Skeletal muscle satellite cell (primary cell): ENCODE measurements around the gene RUNX3.

ENCODE experiments used
- H3K27me3 ChIP-seq: 2 replicates; pipeline ENCODE4 v1.7.0; 2013; ENCODE audit warnings: low read length; ENCODE audit not compliant: control insufficient read depth, insufficient read depth
- H3K36me3 ChIP-seq: 2 replicates; pipeline ENCODE4 v1.7.0; 2013; ENCODE audit warnings: mild to moderate bottlenecking, control low read depth, low read length; ENCODE audit not compliant: insufficient read depth
- H3K4me1 ChIP-seq: 2 replicates; pipeline ENCODE4 v1.7.0; 2013; ENCODE audit warnings: low read length; ENCODE audit not compliant: control insufficient read depth, insufficient read depth
- H3K4me2 ChIP-seq: 2 replicates; pipeline ENCODE4 v1.7.0; 2013; ENCODE audit warnings: mild to moderate bottlenecking, low read length
- H3K4me3 ChIP-seq: 2 replicates; pipeline ENCODE4 v1.7.0; 2013; ENCODE audit warnings: low read length
- H3K9ac ChIP-seq: 2 replicates; pipeline ENCODE4 v1.7.0; 2013; ENCODE audit warnings: mild to moderate bottlenecking, low read depth, low read length, moderate library complexity
- H3K9me3 ChIP-seq: replicated peaks from 2 replicates; pipeline ENCODE4 v1.7.0; 2013; ENCODE audit warnings: mild to moderate bottlenecking, control low read depth, low read length

The RUNX3 gene

DNA sequence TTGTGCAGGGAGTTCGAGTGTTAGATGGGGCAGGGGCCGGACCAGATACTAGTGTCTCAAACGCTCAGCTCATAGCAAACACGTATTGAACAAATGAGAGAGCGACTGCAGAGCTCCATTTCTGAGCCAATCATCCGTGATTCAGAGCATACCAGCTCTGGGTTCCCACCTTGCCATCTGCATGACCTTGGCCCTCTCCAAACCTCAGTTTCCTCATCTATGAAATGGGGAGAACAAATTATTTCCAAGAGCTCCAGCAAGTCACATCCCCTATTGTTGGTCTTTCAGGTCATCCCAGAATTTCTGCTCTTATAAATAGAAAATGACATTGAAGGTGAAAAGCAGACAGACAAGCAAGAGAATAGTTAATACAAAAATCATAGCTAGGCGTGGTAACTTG lies 10.2 kb upstream of the RUNX3 start:
- Histone ChIP-seq H3K27me3 (peaks cover 45% of the 10 kb centered on the region), H3K36me3 (no peaks in the 10 kb centered on the region), H3K4me1 (no peaks in the 10 kb centered on the region), H3K4me3 (no peak overlapping the region), H3K4me2 (no peak overlapping the region), H3K9ac (no peak overlapping the region), H3K9me3 (no peaks in the 10 kb centered on the region)

DNA sequence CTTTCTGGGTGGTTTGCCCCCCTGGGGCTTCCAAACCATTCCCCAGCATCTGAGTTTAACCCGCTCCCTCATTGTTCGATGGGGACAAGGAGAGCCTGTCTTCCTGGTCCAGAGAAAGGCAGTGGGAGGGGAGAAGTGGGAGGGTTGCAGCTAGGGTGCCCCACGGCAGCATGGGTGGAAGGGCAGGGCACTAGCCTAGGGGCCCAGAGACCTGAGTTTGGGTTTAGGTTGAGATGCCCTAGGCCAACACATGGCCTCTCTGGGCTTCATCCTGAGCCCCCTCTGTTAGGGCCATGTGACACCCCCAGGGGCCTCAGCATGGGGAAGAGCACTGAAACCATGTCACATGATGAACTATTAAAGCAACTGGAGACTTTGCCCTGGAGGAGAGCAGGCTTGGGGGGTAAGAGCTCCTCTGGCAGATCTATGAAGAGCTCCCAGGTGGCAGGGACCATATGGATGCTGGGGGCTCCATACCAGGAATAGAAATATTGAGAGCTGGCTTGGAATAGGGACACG lies 9.7 kb upstream of the RUNX3 start:
- H3K27me3 ChIP-seq, result peaks cover 45% of the 10 kb centered on the region

DNA sequence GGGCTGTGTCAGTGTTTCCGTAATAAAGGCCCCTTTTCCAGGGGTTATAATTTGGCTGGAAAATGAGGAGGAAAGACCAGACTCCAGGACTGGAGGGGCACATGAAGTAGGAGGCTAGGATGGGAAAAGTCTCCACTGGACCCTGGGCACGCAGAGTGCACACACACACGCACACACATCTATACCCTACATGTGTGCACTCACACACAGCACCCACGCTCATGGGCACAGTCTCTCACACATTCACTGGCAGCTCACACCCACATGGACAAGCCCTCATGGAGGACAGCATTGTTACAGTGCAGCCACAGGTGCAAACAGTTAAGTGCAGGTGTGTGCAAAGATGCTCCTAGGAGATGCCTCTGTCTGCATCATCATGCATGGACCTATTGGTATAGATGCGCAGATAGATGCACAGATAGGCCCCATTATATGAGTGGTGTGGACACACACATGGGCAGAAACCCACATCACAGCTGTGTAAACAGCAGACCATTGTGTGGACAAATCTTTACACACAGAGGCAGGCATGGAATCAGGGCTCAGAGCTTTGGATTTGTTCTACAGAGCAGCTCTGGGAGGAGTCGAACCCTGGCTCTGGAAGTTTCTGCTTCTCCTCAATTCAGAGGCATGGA lies 9.1 kb upstream of the RUNX3 start:
- Histone ChIP-seq H3K36me3 (no peaks in the 10 kb centered on the region), H3K9me3 (no peaks in the 10 kb centered on the region), H3K4me1 (no peaks in the 10 kb centered on the region), H3K4me2 (no peak overlapping the region), H3K9ac (no peak overlapping the region), H3K4me3 (no peak overlapping the region), H3K27me3 (peaks cover 48% of the 10 kb centered on the region)

More for the DNA sequence above, 9.7 kb upstream of the RUNX3 start:
- no peak overlapping the region for H3K9ac ChIP-seq
- H3K4me3 ChIP-seq, result no peak overlapping the region
- H3K4me2 ChIP-seq, result no peak overlapping the region
- no peaks in the 10 kb centered on the region for H3K36me3 ChIP-seq
- no peaks in the 10 kb centered on the region for H3K9me3 ChIP-seq
- no peaks in the 10 kb centered on the region for H3K4me1 ChIP-seq

DNA sequence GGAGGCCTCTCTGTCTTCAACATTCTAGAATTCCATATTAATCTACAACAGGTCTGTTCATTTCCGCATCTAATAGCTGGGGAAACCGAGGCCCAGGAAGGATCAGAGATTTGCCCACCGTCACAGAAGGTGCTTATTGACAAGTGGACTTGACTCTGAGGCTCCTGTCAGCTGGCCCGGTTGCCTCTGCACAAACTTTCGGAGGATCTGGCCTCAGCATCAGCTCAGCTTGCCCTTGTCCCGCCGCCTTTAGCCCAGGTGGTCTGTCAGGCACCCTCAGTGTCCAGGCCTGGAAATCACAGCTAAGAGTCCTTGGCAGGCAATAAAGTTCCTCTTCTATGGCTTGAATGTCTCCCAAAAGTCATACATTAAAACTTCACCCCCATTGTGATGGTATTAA lies 8.2 kb upstream of the RUNX3 start:
- H3K27me3 ChIP-seq, result peaks cover 49% of the 10 kb centered on the region
- no peak overlapping the region for H3K9ac ChIP-seq
- no peaks in the 10 kb centered on the region for H3K9me3 ChIP-seq
- no peaks in the 10 kb centered on the region for H3K36me3 ChIP-seq
- H3K4me1 ChIP-seq, result no peaks in the 10 kb centered on the region
- no peak overlapping the region for H3K4me2 ChIP-seq
- H3K4me3 ChIP-seq, result no peak overlapping the region

DNA sequence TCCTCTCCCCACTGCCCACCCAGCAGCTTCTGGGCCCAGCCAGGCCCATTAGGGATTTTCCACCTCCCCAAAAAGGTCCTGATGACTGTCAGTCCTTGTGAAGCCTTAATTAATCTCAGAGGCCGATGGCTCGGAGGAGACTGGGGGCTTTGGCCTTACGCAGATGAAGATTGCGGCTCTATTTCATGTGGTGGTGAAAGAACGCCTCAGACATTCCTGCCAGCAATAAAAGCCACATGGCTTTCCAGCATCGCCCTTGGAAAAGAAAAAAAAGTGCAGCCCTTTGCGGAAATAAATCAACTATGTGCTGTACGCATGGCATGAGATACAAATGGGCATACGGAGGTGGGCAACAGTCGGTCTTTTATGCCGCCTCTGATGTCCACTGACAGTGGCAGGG lies 6.6 kb upstream of the RUNX3 start:
- Histone ChIP-seq H3K4me1 (peaks cover 4% of the 10 kb centered on the region), H3K36me3 (no peaks in the 10 kb centered on the region), H3K9ac (no peak overlapping the region), H3K4me2 (no peak overlapping the region), H3K4me3 (no peak overlapping the region), H3K27me3 (peaks cover 48% of the 10 kb centered on the region), H3K9me3 (no peaks in the 10 kb centered on the region)

DNA sequence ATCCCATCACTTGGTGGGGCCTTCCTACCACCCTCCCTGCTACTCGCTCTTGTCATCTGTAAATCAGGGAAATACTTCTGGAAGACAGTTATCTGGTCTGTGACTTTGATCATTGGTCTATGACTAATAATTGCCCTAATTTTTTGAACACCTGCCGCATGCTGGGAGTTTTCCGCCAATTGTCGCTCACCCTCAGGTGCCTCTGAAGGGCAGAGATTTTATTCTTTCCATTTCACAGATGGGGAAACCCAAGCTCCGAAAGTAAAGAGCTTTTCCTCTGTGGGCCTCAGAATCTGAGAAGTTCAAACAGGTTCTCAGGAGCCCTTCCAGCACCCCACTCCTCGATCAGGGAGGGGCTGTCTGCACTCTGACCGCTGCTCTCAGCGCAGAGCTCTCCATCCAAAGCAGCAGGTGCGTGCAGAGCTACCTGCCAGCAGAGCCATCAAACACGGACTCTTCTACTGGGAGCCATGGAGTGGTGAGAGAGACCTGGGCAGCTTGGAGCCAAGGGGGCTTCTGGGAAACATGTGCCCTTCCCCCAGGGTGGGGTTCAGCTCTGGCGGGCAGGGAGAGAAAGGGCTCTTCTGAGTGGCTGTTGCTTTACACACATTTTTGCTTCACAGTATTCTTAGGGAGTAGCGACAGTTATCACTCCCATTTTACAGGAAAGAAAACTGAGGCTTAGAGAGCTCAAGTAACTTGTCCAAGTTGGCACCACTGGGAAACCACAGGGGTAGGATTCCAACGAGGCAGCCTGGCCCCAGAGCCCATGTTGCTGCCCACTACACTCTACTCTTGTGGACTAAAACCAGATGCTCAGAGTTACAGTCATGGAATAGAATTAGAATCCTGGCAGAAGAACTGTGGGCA lies 5.8 kb upstream of the RUNX3 start:
- peaks cover 57% of the 10 kb centered on the region for H3K27me3 ChIP-seq

DNA sequence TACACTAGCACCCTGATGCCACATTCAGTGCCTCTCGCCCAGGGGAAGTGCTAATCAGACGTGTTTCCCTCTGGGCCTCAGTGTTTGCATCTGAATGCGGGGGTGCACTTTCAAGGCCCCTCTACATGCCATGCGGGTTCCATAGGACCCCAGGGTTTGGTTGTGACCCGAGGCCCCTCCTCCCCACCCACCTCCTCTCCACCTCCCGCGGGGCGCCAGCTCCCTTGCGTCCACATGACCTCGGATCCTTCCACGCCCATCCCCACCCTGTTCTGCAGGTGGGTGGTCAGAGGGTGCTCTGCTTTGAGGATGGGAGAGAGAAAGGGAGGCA lies 5.1 kb upstream of the RUNX3 start:
- H3K9ac ChIP-seq, result no peak overlapping the region
- no peak overlapping the region for H3K4me3 ChIP-seq
- no peaks in the 10 kb centered on the region for H3K9me3 ChIP-seq
- peaks cover 5% of the 10 kb centered on the region for H3K4me1 ChIP-seq
- no peak overlapping the region for H3K4me2 ChIP-seq
- H3K36me3 ChIP-seq, result no peaks in the 10 kb centered on the region
- H3K27me3 ChIP-seq, result peaks cover 61% of the 10 kb centered on the region

More for the DNA sequence above, 5.8 kb upstream of the RUNX3 start:
- H3K36me3 ChIP-seq, result no peaks in the 10 kb centered on the region
- H3K4me1 ChIP-seq, result peaks cover 5% of the 10 kb centered on the region
- no peak overlapping the region for H3K4me3 ChIP-seq
- H3K4me2 ChIP-seq, result no peak overlapping the region
- no peak overlapping the region for H3K9ac ChIP-seq
- H3K9me3 ChIP-seq, result no peaks in the 10 kb centered on the region

DNA sequence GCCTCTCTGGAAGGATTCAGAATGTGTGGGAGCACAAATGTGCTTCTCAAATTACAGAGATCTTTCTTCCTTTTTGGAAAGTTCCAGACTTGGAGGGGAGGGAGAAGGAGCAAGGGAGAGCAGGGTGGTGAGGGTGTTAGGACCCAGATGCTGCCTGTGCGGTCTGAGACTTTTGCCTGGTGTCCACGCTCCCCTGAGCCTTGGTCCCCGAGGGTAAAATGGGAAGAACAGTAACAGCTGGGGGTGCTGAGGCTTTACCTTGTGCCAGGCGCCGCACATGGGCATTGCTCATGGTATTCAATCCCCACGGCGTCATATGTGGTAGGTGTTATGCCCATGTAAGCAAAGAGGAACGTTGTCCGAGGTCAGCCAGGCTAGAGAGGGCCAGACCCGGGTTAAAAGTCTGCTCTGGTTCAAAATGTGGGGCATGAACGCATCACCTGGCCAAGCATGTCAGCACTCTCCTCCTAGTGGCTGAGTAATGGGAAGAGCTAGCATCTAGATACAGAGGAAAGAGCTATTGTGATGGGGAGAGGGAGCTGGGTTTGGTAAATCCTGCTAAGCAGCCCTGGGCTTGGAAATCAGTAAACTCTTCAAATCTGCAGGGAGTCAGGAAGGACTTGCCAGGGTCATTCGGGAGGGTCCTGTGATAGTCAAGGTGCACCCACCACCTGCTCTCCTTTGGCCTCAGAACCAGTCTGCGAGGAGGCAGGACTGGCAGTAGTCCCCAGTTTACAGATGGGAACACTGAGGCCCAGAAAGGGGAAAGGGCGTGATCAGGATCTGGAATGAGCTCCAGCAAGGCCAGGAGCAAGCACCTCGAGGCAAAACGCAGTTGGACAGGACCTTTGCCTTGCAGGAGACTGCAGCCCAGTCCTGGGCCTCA lies 4.5 kb upstream of the RUNX3 start:
- peaks cover 62% of the 10 kb centered on the region for H3K27me3 ChIP-seq
- H3K9ac ChIP-seq, result no peak overlapping the region

DNA sequence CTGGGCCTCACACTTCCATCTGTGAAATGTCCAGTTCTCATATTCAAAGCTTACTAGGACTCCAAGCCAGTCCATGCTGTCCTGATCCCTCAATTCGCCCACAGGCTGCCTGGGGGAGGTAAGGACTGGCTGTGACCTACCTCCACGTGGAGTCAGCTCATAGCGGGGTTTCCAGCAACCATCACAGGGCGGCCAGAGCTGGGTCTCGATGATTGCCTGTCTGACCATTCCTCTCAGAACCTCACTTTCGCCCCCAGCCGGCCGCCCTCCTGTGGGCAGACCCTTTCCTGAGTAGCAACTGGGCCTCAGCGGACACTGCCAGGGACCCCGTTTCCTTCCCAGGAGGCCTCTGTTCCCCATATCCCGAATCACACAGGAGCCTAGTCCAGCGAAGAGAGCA lies 3.4 kb upstream of the RUNX3 start:
- H3K9ac ChIP-seq, result no peak overlapping the region
- no peaks in the 10 kb centered on the region for H3K9me3 ChIP-seq
- no peak overlapping the region for H3K4me3 ChIP-seq
- peaks cover 8% of the 10 kb centered on the region for H3K4me1 ChIP-seq
- peaks cover 73% of the 10 kb centered on the region for H3K27me3 ChIP-seq
- no peaks in the 10 kb centered on the region for H3K36me3 ChIP-seq
- H3K4me2 ChIP-seq, result no peak overlapping the region

More for the DNA sequence above, 4.5 kb upstream of the RUNX3 start:
- Histone ChIP-seq H3K4me1 (peaks cover 5% of the 10 kb centered on the region), H3K4me2 (no peak overlapping the region), H3K9me3 (no peaks in the 10 kb centered on the region), H3K36me3 (no peaks in the 10 kb centered on the region), H3K4me3 (no peak overlapping the region)

DNA sequence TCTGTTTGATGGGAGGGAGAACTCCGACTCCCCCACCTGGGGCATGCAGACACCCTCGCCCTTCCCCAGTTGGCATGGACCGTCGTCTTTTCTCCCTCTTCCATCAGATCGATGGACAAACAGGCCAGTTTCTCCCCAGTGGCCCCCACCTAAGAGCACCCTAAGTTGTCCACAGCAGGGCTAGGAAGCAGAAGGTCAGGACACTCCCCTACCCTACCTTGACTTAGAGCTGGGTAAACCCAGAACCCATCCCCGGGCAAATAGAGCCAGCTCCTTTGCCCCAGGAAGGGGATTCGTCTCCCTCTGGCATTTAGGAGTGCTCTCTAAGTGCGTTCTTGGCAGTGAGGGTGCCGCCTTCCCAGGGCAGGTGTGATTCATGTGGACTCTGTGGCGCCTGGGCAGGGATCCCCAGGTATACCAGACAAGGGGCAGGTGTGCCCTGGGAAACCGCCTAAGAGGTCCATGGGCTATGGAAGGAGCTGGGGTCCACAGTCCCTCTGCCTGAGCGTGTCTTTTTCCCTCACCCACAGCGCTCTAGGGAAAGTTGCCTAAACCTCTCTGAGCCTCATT lies 2.7 kb upstream of the RUNX3 start:
- Histone ChIP-seq H3K36me3 (no peaks in the 10 kb centered on the region), H3K9ac (no peak overlapping the region), H3K4me3 (no peak overlapping the region), H3K27me3 (peaks cover 80% of the 10 kb centered on the region), H3K4me2 (no peak overlapping the region), H3K4me1 (peaks cover 8% of the 10 kb centered on the region), H3K9me3 (no peaks in the 10 kb centered on the region)

DNA sequence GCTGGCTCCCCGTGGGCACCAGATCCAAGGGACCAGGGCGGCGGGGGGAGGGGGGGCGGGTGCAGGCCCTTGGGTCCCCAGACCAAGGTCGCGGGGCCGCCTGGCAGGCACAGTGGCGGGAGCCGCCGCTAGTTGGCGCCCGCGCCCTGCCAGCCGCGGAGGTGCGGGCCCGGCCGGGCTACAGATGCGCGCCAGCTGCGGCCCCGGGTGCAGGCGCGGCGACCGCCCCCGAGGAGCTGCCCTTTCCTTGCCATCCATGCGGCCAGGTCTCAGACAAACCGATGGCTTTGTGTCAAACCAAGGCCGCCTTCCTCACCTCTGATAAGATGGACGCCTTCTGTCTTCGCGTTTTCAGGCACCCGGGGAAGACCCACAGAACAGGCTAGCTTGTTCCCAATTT lies 2.2 kb upstream of the RUNX3 start:
- no peaks in the 10 kb centered on the region for H3K36me3 ChIP-seq
- H3K4me2 ChIP-seq, result peak overlapping the region; percentile 38
- H3K9ac ChIP-seq, result no peak overlapping the region
- peaks cover 8% of the 10 kb centered on the region for H3K4me1 ChIP-seq
- H3K4me3 ChIP-seq, result no peak overlapping the region
- H3K9me3 ChIP-seq, result no peaks in the 10 kb centered on the region
- peaks cover 85% of the 10 kb centered on the region for H3K27me3 ChIP-seq
